GM20000 (cell line): ENCODE measurements around the gene ARPP19.

Source experiments
- DNase-seq: peaks from one replicate; pipeline ENCODE4 v3.0.0; 2012; ENCODE audit warnings: low spot score
- TF ChIP-seq, protein P1 (sequence below): IDR thresholded peaks from 2 replicates; pipeline ENCODE4 v1.5.1; 2012; ENCODE audit warnings: mild to moderate bottlenecking, control low read depth; ENCODE audit errors: extremely low read depth, missing control alignments

The ARPP19 gene

DNA sequence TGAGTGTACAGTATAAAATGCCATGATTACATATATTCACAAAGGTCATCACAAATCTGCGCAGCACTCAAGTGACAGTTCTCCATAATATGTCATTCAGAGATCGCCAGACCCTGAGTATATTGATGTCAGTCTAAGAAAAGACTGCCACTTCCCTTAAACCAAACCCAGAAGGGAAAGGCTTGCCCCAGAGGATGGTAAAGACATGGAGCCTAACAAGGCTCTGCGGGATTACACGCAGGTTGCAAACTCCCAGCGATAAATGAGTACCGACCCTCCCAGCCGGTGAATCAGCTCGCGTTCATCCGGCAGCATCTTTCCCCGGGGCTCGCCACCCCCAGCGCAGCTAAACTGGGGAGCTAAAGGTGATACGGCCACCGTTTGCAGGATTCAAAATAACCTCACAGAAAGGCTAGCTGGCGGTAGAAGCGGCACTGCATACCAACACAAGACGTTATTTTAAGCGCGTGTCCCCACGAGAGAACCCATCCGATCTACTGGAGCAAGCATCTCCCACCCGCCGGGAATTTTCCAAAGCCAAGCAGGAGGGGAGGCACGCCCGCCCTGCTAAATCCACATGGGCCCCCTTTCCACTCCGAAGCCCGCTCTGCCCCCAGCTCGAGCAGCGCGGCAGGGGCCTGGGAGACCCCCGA lies 40.8 kb downstream of the ARPP19 start:
- peak; percentile 56 for DNase-seq
- TF ChIP-seq, protein P1, sequence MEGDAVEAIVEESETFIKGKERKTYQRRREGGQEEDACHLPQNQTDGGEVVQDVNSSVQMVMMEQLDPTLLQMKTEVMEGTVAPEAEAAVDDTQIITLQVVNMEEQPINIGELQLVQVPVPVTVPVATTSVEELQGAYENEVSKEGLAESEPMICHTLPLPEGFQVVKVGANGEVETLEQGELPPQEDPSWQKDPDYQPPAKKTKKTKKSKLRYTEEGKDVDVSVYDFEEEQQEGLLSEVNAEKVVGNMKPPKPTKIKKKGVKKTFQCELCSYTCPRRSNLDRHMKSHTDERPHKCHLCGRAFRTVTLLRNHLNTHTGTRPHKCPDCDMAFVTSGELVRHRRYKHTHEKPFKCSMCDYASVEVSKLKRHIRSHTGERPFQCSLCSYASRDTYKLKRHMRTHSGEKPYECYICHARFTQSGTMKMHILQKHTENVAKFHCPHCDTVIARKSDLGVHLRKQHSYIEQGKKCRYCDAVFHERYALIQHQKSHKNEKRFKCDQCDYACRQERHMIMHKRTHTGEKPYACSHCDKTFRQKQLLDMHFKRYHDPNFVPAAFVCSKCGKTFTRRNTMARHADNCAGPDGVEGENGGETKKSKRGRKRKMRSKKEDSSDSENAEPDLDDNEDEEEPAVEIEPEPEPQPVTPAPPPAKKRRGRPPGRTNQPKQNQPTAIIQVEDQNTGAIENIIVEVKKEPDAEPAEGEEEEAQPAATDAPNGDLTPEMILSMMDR, result no peak

DNA sequence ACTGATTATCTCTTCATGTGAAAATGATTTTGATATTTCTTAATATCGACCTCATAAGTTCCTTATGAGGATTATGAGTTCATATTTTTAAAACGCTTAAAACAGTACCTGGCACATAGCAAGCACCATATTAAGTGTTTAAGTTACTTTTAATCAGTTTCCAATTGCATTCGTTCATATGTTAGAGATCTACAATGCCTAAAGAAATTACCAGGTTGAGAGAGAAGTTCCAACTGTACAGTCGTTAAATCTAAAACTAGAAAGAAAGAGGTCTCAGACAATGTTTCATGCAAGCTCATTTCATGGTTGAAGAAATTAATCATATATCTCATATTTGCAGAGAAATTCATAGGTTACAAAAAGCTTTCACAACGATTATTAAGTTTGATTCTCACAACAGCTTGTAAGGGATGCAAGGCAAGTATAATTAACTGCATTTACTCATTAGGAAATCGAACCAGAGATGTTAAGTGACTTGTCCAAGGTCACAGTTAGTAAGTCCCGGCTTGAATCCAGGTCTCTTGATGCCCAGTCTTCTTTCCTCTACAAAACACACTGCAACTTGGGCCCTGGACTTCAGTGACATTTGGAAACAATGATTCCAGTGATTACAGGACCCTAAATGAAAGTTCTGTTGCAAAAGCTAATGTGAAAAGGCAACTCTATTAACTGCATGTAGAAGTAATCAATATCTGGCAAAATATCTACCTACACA lies 41.5 kb downstream of the ARPP19 start:
- no peak for DNase-seq
- TF ChIP-seq, protein P1, result no peak

DNA sequence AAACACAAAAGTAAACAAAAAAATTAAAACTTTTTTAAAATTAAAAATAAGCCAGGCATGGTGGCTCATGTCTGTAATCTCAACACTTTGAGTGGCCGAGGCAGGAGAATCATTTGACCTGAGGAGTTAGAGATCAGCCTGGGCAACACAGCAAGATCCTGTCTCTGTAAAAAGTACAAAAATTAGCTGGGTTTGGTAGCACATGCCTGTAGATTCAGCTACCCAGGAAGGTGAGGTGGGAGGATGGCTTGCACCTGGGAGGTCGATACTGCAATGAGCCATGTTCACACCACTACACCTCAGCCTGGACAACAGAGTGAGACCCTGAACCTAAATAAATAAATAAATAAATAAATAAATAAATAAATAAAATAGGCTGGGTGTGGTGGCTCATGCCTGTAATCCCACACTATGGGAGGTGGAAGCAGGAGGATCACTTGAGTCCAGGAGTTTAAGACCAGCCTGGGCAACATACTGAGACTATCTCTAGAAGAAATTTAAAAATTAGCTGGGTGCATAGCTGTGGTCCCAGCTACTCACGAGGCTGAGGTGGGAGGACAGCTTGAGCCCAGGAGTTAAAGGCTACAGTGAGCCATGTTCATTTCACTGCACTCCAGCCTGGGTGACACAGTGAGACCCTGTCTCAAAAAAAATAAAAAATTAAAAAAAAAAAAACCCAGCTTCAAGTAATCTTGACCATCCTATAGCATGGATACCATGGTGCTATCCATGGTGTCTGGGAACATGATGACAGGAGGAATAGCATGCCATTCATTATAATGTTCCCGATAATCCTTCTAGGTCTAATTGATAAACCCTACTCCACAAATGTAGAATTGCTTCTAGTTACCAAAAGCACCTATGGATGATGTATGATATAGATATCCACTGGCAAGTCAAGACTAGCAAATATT lies 44.4 kb downstream of the ARPP19 start:
- TF ChIP-seq, protein P1, result no peak
- DNase-seq, result no peak

DNA sequence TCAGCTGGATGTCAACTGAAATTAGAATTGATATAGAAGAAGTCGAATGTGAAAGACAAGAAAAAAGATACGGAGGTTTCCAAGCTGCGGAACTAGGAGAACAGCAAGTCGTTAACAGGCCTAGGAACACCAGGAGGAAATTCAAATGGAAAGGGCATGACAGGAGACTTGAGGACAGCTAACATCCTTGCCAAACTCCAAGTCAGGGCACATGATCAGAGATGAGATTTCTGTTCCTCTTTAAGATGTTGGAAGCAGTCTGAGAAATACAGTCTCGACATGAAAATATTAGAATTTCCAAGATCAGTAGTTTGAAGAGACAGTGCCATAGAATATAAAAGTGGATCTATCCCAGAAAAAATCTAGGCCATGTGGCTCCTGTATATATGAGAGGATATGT lies 45.2 kb downstream of the ARPP19 start:
- no peak for DNase-seq
- TF ChIP-seq, protein P1, result no peak

DNA sequence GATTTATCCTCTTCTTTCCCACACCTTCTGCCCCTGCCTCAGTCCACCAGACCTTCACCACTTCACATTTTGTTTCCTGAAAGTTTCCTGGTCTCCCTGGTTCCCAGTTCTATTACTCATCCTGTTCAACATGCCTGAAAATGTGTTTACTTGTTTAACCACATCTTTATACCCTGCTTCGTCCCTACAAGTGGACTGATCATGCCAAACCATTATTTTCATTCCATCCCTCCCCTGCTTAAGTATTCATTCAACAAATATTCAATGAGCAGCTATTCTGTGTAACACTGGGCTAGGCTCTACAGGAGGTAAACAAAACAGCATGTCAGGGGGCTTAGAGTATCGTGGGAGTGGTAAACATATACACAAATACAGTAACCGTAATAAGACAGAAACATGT lies 45.6 kb downstream of the ARPP19 start:
- TF ChIP-seq, protein P1, result no peak
- DNase-seq, result no peak

DNA sequence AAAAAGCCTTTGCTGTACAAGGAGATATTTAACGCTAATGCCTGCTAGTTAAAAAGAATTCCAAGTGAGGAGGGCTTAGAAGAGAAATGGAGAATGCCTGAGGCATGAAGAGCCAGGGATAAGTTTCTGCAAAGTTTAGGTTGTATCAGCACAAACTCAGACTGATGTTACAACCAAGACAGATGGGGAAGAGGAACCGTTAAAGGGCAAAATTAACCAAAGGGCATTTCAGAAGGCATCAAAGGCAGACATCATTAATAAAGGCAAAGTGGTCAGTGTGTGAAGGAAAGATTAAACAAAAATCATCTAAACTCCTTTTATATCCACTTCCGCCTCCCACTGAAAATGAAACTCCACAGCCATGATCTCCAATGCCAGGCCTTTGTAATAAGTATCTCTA lies 47.1 kb downstream of the ARPP19 start:
- TF ChIP-seq, protein P1, result no peak
- no peak for DNase-seq

DNA sequence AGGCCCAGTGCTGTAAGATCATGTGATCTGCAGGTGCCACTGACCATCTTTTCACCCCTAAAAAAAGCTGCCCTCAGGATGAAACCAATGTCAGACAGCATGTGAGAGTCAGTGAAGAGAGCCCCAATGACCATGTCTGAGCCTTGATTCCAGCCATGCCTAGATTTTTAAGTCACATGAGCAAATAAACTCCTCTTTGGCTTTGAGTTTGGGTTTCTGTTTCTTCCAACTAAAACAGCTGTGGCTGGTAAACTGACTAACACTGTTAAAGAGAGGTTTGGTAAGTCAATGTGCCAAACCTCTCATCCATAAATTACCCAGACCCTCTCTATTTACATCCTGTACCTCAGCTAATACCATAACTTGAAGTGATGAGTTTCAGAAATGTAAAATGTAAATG lies 48.4 kb downstream of the ARPP19 start:
- TF ChIP-seq, protein P1, result no peak
- DNase-seq, result no peak
